Prostate gland (tissue), 2 donors: ENCODE measurements around the gene SELENOO. TPM values are rescaled to one million over a fixed set of nuclear protein-coding genes. Genes with fewer than 3 reads are reported as not detected.

Source experiments
- DNase-seq: peaks from one replicate; pipeline ENCODE4 v3.0.0-alpha.2; 2019; ENCODE audit warnings: low spot score
- H3K27ac ChIP-seq, 2 donors: fragments of 200-600 bp; sonication (generic); 2 replicates each; pipeline ENCODE4 v1.5.1; 2017 to 2019
- H3K27me3 ChIP-seq: fragments of 200-600 bp; sonication (generic); replicated peaks from 2 replicates; pipeline ENCODE4 v1.5.1; 2019; ENCODE audit not compliant: insufficient read depth
- H3K36me3 ChIP-seq, 2 donors: fragments of 200-600 bp; sonication (generic); 1 replicate in 1 of 2; 2 replicates in 1 of 2; pipeline versions ENCODE4 v1.5.1 to v1.8.1; 2017 to 2019
- H3K4me1 ChIP-seq: fragments of 200-600 bp; sonication (generic); replicated peaks from 2 replicates; pipeline ENCODE4 v1.5.1; 2019
- H3K4me3 ChIP-seq, 2 donors: fragments of 200-600 bp; sonication (generic); 2 replicates each; pipeline ENCODE4 v1.5.1; 2017 to 2019
- H3K9me3 ChIP-seq: fragments of 200-600 bp; sonication (generic); 2 replicates; pipeline ENCODE4 v1.5.1; 2017
- CTCF ChIP-seq, 4 experiments: fragments of 200-600 bp in 2 of 4; fragments of 450-650 bp in 2 of 4; sonication (generic) in 2 of 4; IDR thresholded peaks; 1 replicate in 3 of 4; 2 replicates in 1 of 4; pipeline ENCODE4 v1.5.1; 2016 to 2019; ENCODE audit warnings: antibody characterized with exemption in 4 of 4, mild to moderate bottlenecking in 2 of 4, moderate library complexity in 2 of 4
- POLR2A ChIP-seq: fragments of 450-650 bp; IDR thresholded peaks from one replicate; pipeline ENCODE4 v1.6.1; 2016; ENCODE audit warnings: antibody characterized with exemption, mild to moderate bottlenecking
- POLR2AphosphoS5 ChIP-seq: sonication (generic); formaldehyde crosslinking; IDR thresholded peaks from one replicate; pipeline ENCODE4 v1.6.1; 2017; ENCODE audit warnings: antibody characterized with exemption
- WGBS: methylation state at CpG from one replicate; pipeline ENCODE4 v1.1.5; 2018; 5-methylcytosine and 5-hydroxymethylcytosine counted together
- intact Hi-C: fragments of 100-400 bp; cut with DNase I; formaldehyde crosslinking; loops from one replicate; pipeline ENCODE4 v1.14.2; 2022
- total RNA-seq, 2 donors: library from RNA; depleted of rRNA; stranded (reverse); fragments of >200 nt; gene quantifications; one replicate each; pipeline ENCODE4 v1.1.0, GENCODE V29; 2016

The SELENOO gene
- total RNA-seq, 2 donors from 2014 or later: 51.8 to 58.5 TPM

DNA sequence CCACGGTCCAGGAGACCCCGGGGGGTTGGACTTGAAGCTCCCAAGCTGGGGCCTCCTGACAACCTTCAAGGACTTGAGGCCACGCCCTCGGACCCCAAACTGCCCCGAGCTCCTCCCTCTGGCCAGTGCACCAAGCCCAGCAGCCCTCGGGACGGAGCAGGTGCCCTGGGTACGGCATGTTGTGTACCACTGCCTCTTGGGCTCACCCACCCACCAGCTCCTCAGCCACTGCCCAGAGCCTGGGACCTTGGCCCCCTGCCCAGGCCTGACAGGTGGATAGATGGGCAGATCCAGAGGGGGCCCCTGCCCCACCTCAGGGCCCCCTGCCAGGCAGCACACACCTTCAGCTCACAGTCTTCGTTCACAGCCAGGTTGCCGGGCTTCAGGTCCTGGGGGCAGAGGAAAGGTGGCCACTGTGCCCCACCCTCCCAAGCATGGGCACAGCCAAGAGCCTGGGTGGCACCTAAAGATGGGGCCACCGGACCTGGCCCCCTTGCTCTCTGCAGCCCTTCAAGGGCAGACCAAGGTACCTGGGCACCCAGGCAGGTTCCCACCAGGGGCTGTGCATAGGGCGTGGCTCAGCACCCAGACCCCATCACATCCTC lies 55.5 kb downstream of the SELENOO start:
- H3K27me3 ChIP-seq: no peaks in the 10 kb centered on the region
- H3K27ac ChIP-seq: no peak overlapping the region
- intact Hi-C loops: no loop called here
- H3K9me3 ChIP-seq: no peaks in the 10 kb centered on the region
- H3K36me3 ChIP-seq: no peaks in the 10 kb centered on the region
- DNase-seq: no peak
- no peak overlapping the region for H3K4me3 ChIP-seq
- TF ChIP-seq CTCF (IDR thresholded peaks at IDR 0.05) (no peak), POLR2AphosphoS5 (no peak), POLR2A (no peak)
- peaks cover 7% of the 10 kb centered on the region for H3K4me1 ChIP-seq
- WGBS: 88% methylated on average over 12 of the region's 12 CpGs

DNA sequence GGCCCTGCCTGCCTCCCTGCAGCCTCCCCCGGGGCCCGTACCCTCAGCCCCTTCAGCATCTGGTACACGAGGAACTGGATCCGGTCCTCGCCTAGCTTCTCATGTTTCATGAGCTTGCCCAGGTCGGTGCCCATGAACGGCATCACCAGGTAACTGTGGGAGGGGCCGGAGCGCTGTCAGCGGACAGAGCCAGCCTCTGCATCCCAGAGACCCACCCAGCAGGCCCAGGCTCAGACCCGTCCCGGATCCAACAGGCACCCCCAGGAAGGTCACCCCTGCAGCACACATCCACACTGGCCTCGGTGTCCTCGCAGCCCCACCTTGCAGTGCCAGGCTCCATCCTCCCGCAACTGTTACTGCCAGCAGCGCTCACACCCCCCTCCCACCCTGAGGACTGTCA lies 56.2 kb downstream of the SELENOO start:
- no peaks in the 10 kb centered on the region for H3K36me3 ChIP-seq
- WGBS: 54% methylated on average over 15 of the region's 16 CpGs
- no peak for DNase-seq
- H3K27ac ChIP-seq: no peak overlapping the region
- H3K27me3 ChIP-seq: no peaks in the 10 kb centered on the region
- intact Hi-C loops: no loop called here
- peaks cover 4% of the 10 kb centered on the region for H3K4me1 ChIP-seq
- TF ChIP-seq POLR2AphosphoS5 (no peak), CTCF (IDR thresholded peaks at IDR 0.05) (no peak), POLR2A (no peak)
- no peak overlapping the region for H3K4me3 ChIP-seq
- no peaks in the 10 kb centered on the region for H3K9me3 ChIP-seq

DNA sequence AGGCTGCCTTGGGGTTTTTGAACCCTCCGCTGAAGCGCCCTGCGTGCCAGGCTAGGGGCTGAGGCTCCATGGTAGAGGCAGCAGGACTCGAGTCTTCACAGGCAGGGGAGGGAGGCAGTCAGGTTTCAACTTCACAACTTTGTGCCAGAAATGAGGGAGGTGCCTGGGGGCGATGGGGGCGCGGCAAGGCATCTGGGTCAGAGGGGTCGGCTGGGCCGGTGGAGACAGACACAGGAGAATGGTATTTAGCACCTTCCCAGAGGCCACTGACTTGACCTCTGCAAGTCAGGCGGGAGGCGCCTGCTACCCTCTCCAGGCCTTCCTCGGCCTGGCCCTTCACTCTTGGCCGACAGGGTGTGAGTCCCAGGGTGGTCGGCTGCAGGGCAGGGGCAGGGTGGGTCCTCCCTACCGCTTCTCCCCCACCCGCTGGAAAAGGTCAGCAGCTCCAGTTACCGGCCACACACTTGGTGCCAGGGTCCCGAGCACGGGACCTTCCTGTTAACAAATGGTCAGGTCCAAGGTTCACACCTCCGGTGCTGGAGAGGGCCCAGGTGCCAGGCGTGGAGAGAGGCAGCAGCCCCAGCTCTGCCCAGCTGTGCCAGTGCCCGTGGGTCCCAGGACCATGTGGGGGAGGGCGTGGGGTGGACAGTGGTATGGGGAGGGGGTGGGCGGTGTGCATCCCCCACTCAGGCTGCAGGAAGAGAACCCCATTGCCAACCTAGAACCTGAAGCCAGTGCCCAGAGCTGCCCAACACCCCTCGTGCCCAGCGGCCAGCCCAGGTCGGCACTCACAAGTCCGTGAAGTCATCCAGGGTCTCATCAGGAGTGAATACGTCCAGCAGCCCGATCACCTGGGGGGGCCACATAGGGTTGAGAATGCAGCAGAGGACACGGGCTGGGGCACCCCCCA lies 56.9 kb downstream of the SELENOO start:
- no peak for DNase-seq
- intact Hi-C loops: no loop called here

GRCh38 chr22:50258361-50259292 lies 57.8 kb downstream of the SELENOO start:
- H3K27ac ChIP-seq: no peak overlapping the region
- intact Hi-C loops: no loop called here
- TF ChIP-seq CTCF (IDR thresholded peaks at IDR 0.05): no peak
- no peak for TF ChIP-seq POLR2AphosphoS5
- no peak for TF ChIP-seq POLR2A
- 80% methylated on average over 24 of the region's 24 CpGs for WGBS
- H3K4me1 ChIP-seq: peaks cover 4% of the 10 kb centered on the region
- H3K4me3 ChIP-seq: no peak overlapping the region
- H3K36me3 ChIP-seq: no peaks in the 10 kb centered on the region
- DNase-seq: no peak
- no peaks in the 10 kb centered on the region for H3K27me3 ChIP-seq
- H3K9me3 ChIP-seq: no peaks in the 10 kb centered on the region

More for the DNA sequence above, 56.9 kb downstream of the SELENOO start:
- WGBS: 79% methylated on average over 23 of the region's 31 CpGs
- H3K4me1 ChIP-seq: peaks cover 4% of the 10 kb centered on the region
- no peaks in the 10 kb centered on the region for H3K27me3 ChIP-seq
- no peaks in the 10 kb centered on the region for H3K9me3 ChIP-seq
- TF ChIP-seq POLR2AphosphoS5 (no peak), POLR2A (no peak), CTCF (IDR thresholded peaks at IDR 0.05) (no peak)
- no peak overlapping the region for H3K27ac ChIP-seq
- no peak overlapping the region for H3K4me3 ChIP-seq
- no peaks in the 10 kb centered on the region for H3K36me3 ChIP-seq
